C4-2B (cell line): ENCODE results near the gene ZNF483.
A peak's percentile ranks its signal among the peaks of the same experiment; 100 is the strongest.

Experiments used
- H3K27ac ChIP-seq: fragments of 450-650 bp; 2 replicates; pipeline ENCODE4 v1.5.1; 2017
- CTCF ChIP-seq: fragments of 450-650 bp; conservative IDR thresholded peaks from 2 replicates; pipeline ENCODE4 v1.5.1; 2017; ENCODE audit warnings: mild to moderate bottlenecking
- ZFX ChIP-seq: fragments of 450-650 bp; IDR thresholded peaks from 2 replicates; pipeline ENCODE4 v1.6.1; 2017

Gene ZNF483

DNA sequence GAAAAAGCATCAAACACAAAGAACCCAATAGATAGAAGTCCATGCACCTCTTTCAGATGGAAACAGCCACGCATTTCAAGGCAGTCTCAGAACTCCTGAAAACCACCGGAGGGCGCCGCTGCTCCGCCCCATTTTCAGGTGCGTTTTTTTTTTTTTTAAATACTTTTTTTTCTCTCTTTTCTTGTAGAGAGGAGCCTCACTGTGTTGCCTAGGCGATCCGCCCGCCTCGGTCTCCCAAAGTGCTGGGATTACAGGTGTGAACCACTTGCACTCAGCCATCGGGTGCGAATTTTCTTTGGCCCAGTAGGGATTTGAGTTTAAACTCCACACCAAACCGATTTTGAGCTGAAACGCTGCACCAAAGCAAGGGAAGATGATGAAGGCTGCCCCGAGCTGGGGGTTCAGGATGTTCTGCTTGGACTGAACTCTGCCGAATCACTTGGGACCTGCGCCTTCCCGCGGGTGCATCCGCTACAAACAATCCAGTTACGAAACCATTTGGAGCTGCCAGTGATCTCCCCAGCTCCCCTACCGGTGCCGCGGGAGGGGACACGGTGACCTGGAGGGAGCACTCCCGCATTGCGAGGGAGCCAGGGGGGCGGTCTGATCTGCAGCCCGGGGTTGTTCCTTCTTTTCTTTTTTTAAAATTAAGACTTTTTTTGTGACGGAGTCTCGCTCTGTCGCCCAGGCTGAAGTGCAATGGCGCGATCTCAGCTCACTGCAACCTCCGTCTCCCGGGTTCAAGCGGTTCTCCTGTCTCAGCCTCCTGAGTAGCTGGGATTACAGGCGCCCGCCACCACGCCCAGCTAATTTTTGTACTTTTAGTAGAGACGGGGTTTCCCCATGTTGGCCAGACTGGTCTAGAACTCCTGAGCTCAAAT lies 73.1 kb downstream of the ZNF483 start:
- TF ChIP-seq ZFX (no peak), CTCF (peak; percentile 91)
- H3K27ac ChIP-seq = peak overlapping the region; percentile 74

DNA sequence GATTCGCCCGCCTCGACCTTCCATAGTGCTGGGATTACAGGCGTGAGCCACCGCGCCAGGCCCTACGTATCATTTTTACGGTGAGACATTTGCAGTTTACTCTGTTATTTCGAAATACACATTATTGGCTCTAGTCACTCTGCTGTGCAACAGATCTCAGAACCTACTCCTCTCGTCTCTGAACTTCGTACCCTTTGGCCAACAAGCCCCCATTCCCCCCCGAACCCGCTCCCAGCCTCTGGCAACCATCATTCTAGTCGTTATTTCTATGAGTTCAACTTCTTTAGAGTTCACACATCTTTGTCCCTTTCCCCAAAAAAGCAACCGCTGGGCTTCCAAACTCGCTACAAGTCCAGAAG lies 73.7 kb downstream of the ZNF483 start:
- no peak for TF ChIP-seq CTCF
- TF ChIP-seq ZFX = 0 out of 2 replicates have a peak, but pooled peaks have one; percentile 25
- peak overlapping the region; percentile 74 for H3K27ac ChIP-seq

DNA sequence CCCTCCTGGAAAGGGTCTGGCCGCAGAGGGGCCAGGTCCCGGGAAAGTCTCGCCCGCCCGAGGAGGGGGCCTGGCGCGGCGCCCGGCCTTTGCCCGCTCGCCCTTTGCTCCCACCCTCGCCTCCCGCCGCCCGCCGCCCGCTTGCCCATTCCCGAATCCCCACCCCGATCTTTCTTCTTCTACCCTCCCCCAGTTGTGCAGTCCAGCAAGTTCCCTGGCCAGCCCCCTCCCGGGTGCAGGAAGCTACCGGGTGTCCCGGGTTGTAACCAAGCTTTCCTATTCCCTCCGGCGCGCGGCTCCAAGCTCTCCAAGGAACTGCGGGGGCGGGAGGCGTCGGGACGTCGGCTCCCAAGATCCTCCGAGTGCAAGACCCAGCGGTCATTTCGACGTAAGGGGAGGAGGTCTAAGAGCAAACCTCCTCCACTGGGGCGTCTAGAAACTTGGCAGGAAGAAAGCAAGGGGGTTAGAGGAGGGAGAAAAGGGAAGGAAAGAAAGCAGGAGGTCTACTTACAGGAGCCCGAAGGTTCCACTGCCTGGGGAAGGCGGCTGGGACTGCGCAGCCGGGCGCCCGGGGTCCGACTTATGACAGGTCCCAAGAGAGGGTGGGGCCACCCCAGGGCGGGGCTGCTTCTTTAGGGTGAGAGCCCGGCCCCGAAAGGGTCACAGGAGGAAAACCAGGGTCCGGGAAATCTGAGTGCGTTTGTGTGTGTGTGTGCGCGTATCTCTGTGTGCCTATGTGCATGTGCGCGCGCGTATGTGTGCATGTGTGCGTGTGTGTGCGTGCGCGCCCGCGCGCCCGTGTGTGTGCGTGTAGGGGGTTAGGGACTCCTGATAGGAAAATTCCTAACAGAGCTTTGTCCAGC lies 74.3 kb downstream of the ZNF483 start, which contains the start of gene PTGR1:
PTGR1 (minus strand) TSS at position 556 of the 863 bp plus-strand sequence. CDS start 2,225 bp downstream, outside the sequence.
- TF ChIP-seq ZFX = no peak
- TF ChIP-seq CTCF = no peak
- peak within 1 kb of the TSS; percentile 74 for H3K27ac ChIP-seq

DNA sequence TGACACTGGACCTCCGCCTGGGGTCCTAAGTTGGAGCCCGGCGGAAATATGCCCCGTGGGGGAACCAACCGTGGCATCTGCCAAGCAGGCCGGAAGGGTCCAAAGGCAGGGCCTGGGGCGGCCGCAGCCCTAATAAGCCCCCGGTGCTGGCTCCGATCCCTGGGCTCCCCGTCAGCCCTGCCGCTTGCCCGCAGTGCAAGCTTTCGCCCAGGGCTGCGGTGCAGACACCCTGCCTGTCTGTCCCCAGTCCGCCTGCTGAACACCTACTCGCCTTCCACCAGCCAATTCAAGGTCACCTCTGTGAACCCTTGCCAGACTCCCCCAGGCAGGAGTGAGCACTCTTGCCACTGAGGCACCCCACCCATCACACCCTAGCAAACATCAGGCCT lies 75.0 kb downstream of the ZNF483 start:
- peak overlapping the region; percentile 74 for H3K27ac ChIP-seq

DNA sequence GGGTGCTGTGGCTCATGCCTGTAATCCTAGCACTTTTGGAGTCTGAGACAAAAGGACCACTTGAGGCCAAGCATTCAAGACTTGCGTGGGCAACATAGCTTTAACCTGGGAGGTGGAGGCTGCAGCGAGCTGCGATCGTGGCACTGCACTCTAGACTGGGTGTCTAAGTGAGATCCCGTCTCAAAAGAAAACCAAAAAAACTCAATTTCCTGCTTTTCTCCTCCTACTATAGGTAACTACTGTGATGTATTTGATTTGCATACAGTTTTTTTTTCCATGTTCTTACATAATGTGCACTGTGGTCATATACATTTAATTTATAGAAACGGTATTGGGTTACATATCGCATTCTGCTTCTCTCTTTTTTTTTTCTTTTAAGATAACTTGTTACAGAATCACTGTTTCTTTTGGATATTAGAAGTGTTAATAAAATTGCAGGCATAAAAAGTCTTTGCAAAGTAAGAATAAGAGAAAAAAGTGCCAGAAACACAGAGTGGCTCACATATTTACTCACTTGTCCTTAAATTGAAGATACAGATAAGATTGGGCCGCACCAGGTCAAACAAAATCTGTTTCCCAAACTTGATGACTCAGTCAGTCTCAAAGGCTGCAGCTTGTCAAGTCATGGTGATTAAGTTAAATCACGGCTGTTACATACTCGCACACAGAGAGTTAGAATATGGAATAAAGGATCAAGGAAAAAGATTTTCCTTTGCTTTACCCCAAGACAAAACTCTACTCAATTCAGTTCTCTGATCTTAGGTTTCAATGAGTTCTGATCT lies 76.4 kb downstream of the ZNF483 start:
- H3K27ac ChIP-seq = peak overlapping the region; percentile 74
- TF ChIP-seq CTCF (no peak), ZFX (no peak)

More for the DNA sequence above, 75.0 kb downstream of the ZNF483 start:
- TF ChIP-seq ZFX (no peak), CTCF (no peak)

- H3K27ac ChIP-seq = no peak overlapping the region
- TF ChIP-seq CTCF (no peak), ZFX (no peak)
These were observed 78.1 kb downstream of the ZNF483 start for GRCh38 chr9:111603041-111603440.
